Ureter (tissue), 1 donor: ENCODE results near the gene ZNF451. TPM values are rescaled to one million over a fixed set of nuclear protein-coding genes. Genes with fewer than 3 reads are reported as not detected.

Source experiments
- DNase-seq: peaks from one replicate; pipeline ENCODE4 v3.0.0-alpha.2; 2020; ENCODE audit warnings: low spot score
- total RNA-seq: library from RNA; stranded (reverse); gene quantifications from one replicate; pipeline ENCODE4 v1.2.4, GENCODE V29; 2023
- donor health status: DM: yes; HTN: yes; CAD: no.

Gene ZNF451
- total RNA-seq, 1 donor from 2014 or later = 91.3 TPM

DNA sequence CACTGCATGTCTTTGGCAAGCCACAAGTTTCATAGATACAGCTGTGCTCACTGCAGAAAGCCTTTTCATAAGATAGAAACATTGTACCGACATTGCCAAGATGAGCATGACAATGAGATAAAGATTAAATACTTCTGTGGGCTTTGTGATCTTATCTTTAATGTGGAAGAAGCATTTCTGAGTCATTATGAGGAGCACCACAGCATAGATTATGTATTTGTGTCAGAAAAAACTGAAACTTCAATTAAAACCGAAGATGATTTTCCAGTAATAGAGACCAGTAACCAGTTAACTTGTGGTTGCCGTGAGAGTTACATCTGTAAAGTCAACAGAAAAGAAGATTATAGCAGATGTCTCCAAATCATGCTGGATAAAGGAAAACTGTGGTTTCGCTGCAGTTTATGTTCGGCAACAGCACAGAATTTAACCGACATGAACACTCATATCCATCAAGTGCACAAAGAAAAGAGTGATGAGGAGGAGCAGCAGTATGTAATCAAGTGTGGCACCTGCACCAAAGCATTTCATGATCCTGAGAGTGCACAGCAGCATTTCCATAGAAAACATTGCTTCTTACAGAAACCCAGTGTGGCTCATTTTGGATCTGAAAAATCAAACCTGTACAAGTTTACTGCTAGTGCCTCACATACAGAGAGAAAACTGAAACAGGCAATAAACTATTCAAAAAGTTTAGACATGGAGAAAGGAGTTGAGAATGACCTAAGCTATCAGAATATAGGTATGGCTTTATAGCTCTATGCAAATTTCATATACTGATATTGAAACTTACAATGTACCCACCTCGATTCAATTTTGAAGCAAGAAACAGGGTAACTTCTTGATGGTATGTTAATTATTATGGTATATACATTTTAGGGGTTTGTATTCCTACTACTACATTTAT is 58.2 kb downstream of the ZNF451 start:
- no peak for DNase-seq

DNA sequence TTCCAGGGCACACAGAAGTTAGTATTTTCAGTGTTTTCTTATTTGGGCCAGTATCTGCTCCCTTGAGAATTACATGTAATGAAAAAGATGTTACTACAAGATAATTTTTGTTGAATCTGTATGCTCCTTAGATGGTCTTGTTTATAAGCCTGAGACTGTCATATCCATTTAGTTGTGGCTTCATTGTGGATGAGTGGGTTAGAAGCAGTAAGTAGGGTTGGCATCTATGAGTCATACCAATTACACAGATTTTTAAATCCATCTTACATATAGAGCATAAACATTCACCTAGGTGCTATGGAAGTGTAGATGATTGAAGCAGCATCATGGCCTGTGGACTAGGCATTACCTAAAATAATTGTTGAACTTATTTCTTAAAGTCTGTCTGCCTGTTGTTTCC is 68.7 kb downstream of the ZNF451 start:
- no peak for DNase-seq

DNA sequence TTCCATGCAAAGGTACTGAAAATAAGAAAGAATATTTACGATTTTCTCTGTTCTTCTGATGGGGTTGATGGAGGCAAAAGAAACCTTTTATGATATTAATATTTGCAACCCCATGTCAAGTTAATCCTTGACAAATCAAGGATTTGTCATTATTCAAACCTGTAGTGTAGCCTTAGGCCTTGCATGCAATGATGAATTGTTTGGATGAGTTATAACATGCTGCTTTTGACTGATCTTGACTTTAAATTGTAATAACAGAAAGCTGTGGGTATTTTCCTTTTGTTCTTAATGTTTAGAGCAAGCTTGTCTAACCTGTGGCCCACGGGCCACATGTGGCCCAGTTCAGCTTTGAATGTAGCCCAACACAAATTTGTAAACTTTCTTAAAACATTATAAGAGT is 69.1 kb downstream of the ZNF451 start:
- DNase-seq = no peak

GRCh38 chr6:57162028-57162427 is 72.0 kb downstream of the ZNF451 start:
- DNase-seq = no peak

DNA sequence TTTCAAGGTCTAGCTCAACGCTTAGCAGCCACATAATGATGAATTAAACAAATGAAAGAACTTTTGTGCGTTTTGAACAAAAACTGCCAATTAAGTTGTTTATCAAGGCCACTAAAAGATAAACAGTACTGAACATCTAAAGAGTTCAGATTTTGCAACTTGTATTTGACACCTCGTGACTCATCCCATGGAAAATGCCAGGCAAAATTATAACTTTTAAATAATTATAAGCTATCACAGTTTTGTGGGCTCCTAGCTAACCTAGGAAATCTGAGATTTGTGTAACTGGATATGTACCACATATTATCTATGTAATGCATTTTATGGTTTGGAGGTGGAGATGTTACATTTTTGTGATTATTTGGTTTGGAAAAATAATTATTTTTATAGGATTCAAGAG is 72.5 kb downstream of the ZNF451 start:
- DNase-seq = no peak

DNA sequence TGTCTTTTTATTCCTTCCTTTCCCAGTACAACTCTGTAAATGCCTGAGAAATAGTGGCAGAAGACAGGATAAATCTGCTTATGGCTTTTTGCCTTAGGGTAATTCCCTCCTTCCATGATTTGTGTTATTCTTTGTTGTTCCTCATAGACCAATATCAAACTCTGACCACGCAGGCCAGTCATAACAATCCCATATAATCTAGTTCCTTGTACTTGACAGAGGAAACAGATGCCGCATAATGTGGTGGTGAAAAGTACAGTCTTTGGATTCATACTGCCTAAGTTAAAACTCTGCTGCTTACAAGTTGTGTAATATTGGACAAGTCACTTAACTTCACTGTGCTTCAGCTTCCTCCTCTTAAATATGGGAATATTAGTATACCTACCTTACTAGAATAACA is 74.0 kb downstream of the ZNF451 start:
- no peak for DNase-seq

- DNase-seq = no peak
Observed at GRCh38 chr6:57165080-57165479, 75.1 kb downstream of the ZNF451 start.

- peak; percentile 91 for DNase-seq
Observed at GRCh38 chr6:57172136-57173055, 82.4 kb downstream of the ZNF451 start, which contains the start of gene BAG2. TSS of gene BAG2 (plus strand) at chr6:57172326. CDS start at chr6:57172698, 372 bp downstream.

GRCh38 chr6:57173056-57173885 is 83.3 kb downstream of the ZNF451 start:
- DNase-seq = no peak

DNA sequence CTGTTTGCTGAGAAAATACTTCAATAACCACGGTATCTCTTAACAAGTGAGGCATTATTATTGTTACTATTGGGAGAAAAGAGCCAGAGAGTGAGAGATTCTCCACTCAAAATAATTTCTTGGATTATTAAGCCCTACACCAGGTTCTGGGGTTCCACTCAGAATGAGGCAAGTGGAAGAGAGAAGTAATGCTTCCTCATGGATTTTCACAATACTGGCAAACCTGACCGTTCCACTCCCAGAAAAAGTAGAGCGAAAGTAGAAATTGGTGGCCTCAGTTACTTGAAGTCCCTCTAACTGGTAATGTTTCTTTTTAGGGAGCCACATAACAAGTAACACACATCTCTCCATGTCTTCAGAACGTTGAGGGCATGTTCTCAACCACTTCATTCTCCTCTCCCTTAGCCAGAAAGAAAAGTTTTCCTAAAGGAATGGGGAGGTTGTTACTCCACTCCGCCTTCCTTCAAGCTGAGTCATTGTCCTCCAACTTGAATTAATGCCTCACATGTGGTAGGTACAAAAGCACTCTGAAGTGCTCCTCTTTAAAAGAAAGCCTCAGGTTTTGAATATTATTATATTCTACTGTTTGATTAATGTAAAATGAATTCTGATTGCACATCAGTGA is 84.0 kb downstream of the ZNF451 start:
- DNase-seq = no peak

GRCh38 chr6:57174511-57174907 is 84.5 kb downstream of the ZNF451 start:
- no peak for DNase-seq

DNA sequence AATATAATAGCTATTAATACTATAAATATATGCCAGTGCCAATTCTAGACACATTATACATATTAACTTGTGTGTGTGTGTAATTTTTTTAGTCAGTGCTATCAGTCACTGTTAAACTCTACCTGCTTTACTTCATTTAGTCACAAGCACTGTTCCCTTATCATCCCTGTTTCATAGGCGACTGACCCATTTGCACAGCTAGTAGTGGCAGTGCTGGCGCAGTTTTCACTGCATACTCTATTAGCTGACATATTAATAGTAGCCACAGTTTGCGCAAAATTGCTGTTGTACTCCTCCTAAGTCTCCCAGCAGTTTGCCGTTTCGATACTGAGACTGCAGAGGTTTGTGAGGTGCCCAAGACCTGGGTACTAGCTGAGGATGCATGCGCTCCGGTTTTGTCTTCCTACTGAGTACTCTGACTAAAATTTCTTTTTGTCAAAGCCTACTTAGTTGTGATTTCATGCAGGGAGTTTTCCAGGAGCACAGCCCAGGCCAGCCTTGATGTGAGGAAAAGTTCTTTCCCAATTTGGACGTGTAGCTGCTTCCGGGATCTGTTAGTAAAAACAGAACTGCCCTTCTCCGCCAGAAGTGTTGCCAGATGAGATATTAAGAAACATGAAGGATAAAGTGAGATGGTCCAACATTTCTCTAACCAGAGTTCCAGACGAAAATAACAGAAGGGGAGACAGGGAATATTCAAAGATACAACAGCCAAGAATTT is 87.7 kb downstream of the ZNF451 start:
- DNase-seq = peak; percentile 70

GRCh38 chr6:57180596-57180995 is 90.6 kb downstream of the ZNF451 start:
- DNase-seq = no peak

DNA sequence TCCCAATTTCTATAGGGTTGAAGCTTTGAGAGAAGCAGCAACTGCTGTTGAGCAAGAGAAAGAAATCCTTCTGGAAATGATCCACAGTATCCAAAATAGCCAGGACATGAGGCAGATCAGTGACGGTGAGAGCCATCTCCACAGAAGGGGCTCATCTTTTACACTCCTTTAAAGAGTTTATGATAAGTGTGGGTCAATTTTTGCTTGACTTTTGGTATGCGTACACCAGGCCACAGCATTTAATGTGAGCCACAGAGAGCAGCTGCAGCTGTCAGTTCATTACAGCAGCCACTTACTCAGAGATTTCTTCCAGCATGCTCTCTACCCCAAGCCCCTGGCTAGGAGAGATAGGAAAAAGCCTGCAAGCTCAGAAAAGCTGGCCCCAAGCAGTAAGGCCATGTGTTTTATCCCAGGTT is 92.0 kb downstream of the ZNF451 start:
- DNase-seq = no peak

DNA sequence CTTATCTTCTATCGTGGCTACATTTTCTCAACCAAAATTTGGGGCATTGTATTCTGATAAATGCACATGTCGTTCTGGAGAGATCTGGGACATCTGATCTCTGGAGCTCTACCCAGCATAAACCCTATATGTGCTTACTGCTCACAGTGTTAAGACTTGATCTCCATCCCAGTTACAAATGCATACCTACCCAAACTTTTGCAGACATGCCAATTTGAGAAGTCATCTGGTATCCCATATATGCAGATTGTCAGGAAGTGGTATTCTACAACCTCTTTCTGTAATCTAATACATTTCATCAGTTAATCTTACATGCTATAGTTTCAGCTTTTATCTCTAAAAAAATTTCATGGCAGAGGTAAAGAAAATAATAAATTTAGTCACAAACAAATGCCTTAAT is 93.3 kb downstream of the ZNF451 start:
- DNase-seq = no peak

- no peak for DNase-seq
Observed at GRCh38 chr6:57190140-57190539, 100.2 kb downstream of the ZNF451 start.

GRCh38 chr6:57193177-57193576 is 103.2 kb downstream of the ZNF451 start:
- no peak for DNase-seq

DNA sequence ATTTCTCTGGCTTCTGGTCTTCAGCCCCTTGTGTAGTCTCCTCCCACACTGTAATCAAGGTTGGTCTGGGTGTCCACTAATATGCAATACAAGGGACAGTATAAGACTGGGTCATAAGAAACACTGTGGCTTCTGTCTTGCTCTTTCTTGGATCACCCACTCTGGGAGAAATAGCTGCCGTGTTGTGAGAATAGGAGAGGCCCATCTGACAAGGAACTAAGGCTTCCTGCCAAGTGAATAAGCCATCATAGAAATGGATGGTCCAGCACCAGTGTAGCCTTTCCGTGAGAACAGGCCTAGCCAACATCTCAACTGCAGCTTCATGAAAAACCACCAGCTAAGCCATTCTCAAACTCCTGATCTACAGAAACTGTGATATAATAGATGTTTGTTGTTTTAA is 105.5 kb downstream of the ZNF451 start:
- DNase-seq = no peak

DNA sequence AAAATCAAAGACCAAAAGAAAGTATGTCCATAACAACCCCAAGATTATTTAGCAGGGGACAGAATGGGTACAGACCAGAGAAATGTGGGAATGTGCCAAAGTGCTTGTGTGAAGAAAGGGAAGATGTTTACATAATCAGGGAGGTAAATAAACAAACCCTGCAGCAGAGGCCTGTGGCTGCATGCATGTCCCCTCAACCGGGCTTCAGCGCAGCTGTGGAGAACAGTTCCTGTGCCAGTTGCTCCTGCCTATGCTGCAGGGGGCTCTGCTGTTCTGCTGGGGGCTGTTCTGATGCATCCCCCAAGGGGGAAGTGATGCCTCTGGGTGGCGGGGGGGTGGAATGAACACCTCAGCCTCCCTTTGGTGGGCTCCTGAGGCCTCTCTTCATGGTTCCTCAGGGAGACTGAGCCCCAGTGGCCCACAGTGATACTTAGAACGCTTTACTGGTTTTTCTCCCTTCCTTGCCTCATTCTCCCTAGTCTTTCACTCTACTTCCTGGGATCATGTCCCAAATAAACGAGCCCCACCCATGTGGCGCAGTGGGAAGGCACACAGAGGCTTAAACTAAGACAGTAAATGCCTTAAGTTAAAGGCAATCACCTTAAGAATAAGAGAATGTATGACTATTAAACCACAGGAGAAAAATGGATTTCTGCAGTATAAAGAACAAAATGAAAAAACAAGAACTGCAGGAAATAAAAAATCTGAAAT is 109.1 kb downstream of the ZNF451 start:
- DNase-seq = no peak

DNA sequence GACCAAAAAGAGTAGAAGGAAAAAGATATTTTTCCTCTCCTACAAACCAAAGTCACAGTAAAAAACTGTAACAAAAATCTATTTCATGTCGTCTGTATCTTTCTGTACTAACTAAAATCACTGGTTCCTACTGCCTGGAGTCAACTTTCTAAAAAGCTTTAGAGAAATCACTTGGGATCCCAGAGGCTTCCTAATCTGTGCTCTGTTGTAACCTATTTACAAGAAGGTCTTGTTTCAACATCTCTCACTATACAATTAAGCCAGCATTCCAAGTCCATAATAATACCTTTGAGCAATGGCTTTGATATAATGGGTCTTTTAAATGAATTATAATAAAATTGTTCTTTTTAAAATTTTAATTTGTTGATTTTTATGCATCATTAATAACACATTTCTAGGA is 111.7 kb downstream of the ZNF451 start:
- no peak for DNase-seq
